Ishikawa (cell line): ENCODE results near the gene REV3L.

Experiments used
- CEBPB ChIP-seq: IDR thresholded peaks from 2 replicates; pipeline ENCODE4 v1.6.1; 2012
- CREB1 ChIP-seq: IDR thresholded peaks from 2 replicates; pipeline ENCODE4 v1.6.1; 2012; ENCODE audit warnings: low read depth
- EGR1 ChIP-seq: IDR thresholded peaks from 2 replicates; pipeline ENCODE4 v1.6.1; 2012
- EP300 ChIP-seq: IDR thresholded peaks from 2 replicates; pipeline ENCODE4 v1.6.1; 2012; ENCODE audit warnings: borderline replicate concordance
- FOXM1 ChIP-seq: IDR thresholded peaks from 2 replicates; pipeline ENCODE4 v1.6.1; 2012; ENCODE audit warnings: low read depth, borderline replicate concordance
- NFIC ChIP-seq: IDR thresholded peaks from 2 replicates; pipeline ENCODE4 v1.6.1; 2012
- RAD21 ChIP-seq: IDR thresholded peaks from 2 replicates; pipeline ENCODE4 v1.6.1; 2012; ENCODE audit warnings: low read depth
- TAF1 ChIP-seq: IDR thresholded peaks from 2 replicates; pipeline ENCODE4 v1.6.1; 2012; ENCODE audit warnings: low read depth, mild to moderate bottlenecking
- TCF12 ChIP-seq: IDR thresholded peaks from 2 replicates; pipeline ENCODE4 v1.6.1; 2012; ENCODE audit warnings: low read depth
- TEAD4 ChIP-seq: IDR thresholded peaks from 2 replicates; pipeline ENCODE4 v1.6.1; 2012
- YY1 ChIP-seq: IDR thresholded peaks from 2 replicates; pipeline ENCODE4 v1.6.1; 2012; ENCODE audit warnings: low read depth
- ZBTB7A ChIP-seq: IDR thresholded peaks from 2 replicates; pipeline ENCODE4 v1.6.1; 2012; ENCODE audit warnings: low read depth
- TF ChIP-seq, protein P1 (sequence below): IDR thresholded peaks from 2 replicates; pipeline ENCODE4 v1.6.1; 2012
- TF ChIP-seq, protein P2 (sequence below): IDR thresholded peaks from 2 replicates; pipeline ENCODE4 v1.6.1; 2012
- TF ChIP-seq, protein P3 (sequence below): IDR thresholded peaks from 2 replicates; pipeline ENCODE4 v1.6.1; 2012; ENCODE audit warnings: low read depth, mild to moderate bottlenecking

Gene REV3L

DNA sequence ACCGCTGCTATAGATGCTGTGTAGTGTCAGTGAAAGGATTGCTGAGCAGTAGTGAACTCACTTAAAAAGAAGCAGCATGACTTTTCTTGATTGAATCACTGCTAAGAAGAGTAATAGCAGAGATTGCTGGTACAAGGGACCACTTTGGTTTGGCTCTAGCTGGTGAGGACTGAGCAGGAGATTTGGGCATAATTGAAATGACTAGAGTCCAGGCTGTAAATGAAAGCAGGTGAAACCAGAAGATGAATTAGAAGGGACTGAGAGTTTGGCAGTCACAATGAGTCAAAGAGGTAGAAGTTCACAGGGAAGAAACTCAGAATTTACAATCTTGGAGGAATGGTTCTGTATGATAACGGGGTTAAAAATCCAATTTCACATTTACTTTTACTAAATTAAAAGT, 19.1 kb upstream of the REV3L start:
- TF ChIP-seq, protein P1, sequence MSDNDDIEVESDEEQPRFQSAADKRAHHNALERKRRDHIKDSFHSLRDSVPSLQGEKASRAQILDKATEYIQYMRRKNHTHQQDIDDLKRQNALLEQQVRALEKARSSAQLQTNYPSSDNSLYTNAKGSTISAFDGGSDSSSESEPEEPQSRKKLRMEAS, result no peak
- TF ChIP-seq EGR1 (no peak), CREB1 (no peak), TCF12 (no peak), CEBPB (no peak)
- TF ChIP-seq, protein P2, sequence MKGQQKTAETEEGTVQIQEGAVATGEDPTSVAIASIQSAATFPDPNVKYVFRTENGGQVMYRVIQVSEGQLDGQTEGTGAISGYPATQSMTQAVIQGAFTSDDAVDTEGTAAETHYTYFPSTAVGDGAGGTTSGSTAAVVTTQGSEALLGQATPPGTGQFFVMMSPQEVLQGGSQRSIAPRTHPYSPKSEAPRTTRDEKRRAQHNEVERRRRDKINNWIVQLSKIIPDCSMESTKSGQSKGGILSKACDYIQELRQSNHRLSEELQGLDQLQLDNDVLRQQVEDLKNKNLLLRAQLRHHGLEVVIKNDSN, result no peak

DNA sequence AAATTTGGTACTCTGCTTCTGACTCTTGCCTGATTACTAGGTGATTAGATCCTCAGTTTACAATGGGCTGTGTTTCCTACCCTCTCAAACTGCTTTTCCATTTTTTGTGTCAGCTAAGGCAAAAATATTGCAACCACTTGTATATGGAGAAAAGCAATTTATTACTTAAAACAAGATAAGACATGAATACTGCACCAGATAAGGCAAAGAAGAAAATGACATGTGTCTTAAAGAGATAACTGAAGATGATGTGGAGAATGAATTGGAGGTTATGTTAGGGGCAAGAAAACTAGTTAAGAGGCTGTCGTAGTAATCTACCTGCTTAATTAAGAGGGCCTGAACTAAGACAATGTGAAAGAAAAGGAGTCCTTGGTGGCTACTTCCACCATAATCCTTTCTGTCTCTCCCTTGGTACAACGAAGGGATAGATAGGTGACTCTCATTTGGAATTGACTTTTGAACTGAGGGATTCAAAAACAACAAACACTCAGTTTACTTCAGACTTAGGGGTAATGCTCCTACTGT, 16.3 kb upstream of the REV3L start:
- TF ChIP-seq RAD21 (no peak), CEBPB (no peak), NFIC (no peak), TAF1 (no peak), TEAD4 (no peak), ZBTB7A (no peak), FOXM1 (no peak), EP300 (no peak), YY1 (no peak), EGR1 (no peak)
- TF ChIP-seq, protein P1, result no peak
- TF ChIP-seq, protein P3, sequence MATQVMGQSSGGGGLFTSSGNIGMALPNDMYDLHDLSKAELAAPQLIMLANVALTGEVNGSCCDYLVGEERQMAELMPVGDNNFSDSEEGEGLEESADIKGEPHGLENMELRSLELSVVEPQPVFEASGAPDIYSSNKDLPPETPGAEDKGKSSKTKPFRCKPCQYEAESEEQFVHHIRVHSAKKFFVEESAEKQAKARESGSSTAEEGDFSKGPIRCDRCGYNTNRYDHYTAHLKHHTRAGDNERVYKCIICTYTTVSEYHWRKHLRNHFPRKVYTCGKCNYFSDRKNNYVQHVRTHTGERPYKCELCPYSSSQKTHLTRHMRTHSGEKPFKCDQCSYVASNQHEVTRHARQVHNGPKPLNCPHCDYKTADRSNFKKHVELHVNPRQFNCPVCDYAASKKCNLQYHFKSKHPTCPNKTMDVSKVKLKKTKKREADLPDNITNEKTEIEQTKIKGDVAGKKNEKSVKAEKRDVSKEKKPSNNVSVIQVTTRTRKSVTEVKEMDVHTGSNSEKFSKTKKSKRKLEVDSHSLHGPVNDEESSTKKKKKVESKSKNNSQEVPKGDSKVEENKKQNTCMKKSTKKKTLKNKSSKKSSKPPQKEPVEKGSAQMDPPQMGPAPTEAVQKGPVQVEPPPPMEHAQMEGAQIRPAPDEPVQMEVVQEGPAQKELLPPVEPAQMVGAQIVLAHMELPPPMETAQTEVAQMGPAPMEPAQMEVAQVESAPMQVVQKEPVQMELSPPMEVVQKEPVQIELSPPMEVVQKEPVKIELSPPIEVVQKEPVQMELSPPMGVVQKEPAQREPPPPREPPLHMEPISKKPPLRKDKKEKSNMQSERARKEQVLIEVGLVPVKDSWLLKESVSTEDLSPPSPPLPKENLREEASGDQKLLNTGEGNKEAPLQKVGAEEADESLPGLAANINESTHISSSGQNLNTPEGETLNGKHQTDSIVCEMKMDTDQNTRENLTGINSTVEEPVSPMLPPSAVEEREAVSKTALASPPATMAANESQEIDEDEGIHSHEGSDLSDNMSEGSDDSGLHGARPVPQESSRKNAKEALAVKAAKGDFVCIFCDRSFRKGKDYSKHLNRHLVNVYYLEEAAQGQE, result no peak

DNA sequence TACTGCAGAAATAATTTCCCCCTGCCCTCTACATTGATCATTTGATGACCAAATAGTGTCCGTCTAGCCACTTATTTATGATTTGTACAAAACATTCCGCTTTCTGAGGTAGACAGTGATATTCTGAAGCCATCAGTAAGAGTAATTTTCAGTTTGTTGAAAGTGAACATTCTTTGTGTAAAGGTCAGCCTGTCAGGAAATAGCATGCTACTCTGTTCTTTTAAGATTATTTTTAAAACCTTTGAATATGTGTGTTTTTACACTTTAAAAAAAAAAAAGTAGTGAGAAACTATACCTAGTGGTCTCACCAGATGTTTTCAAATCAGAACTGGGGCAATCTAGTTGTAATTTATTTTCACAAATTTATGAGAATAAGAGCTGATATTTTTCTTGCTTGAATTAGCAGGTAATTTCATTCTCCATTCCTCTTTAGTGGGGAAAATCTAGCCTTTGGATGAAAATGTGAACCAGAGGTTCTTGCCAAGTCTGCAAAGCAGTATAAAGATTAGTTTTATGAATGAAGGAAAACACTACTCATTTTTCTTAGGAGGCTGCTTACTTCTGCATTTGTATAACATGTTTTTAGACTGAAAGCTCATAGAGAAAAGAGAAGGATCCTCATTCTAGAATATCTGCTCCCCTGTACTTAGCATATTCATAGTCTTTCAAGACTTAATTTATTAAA, 12.1 kb upstream of the REV3L start:
- TF ChIP-seq CREB1 (no peak), TAF1 (no peak), NFIC (no peak), TCF12 (no peak), YY1 (no peak), CEBPB (no peak), FOXM1 (no peak), EP300 (no peak), RAD21 (no peak), TEAD4 (no peak)
- TF ChIP-seq, protein P1, result no peak
- TF ChIP-seq, protein P3, result no peak
- TF ChIP-seq, protein P2, result no peak

DNA sequence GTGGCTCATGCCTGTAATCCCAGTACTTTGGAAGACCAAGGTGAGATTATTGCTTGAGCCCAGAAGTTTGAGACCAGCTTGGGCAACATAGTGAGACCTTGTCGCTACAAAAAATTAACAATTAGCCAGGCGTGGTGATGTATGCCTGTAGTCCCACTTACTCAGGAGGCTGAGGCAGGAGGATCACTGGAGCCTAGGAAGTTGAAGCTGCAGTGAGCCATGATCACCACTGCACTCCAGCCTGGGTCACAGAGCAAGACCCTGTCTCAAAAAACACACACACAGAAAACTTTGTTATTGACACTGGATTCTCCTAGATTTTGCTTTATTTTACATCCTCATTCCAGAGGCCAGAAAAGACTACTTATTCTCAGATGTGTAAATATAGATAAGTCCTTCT, 9.5 kb upstream of the REV3L start:
- TF ChIP-seq TEAD4 (no peak), CEBPB (no peak), EP300 (no peak), TAF1 (no peak), TCF12 (no peak), EGR1 (no peak), NFIC (no peak), RAD21 (no peak), FOXM1 (no peak), CREB1 (no peak), YY1 (no peak), ZBTB7A (no peak)
- TF ChIP-seq, protein P3, result no peak
- TF ChIP-seq, protein P2, result no peak
